Testis (tissue), 5 donors: Measurements from ENCODE around the gene ASPM. TPM values are rescaled to one million over a fixed set of nuclear protein-coding genes. Genes with fewer than 3 reads are reported as not detected.
A peak's percentile ranks its signal among the peaks of the same experiment; 100 is the strongest.

Source experiments
- DNase-seq: peaks from one replicate; pipeline ENCODE4 v3.0.0-alpha.2; 2019
- H3K27ac ChIP-seq, 2 donors: fragments of 200-600 bp; sonication (generic); one replicate each; pipeline ENCODE4 v1.5.1; 2019
- H3K27me3 ChIP-seq: fragments of 200-600 bp; sonication (generic); one replicate; pipeline ENCODE4 v1.5.1; 2019
- H3K36me3 ChIP-seq: fragments of 200-600 bp; sonication (generic); one replicate; pipeline ENCODE4 v1.5.1; 2017; ENCODE audit warnings: low read depth; ENCODE audit errors: missing control alignments
- H3K4me1 ChIP-seq: fragments of 200-600 bp; sonication (generic); one replicate; pipeline ENCODE4 v1.5.1; 2019
- H3K4me3 ChIP-seq, 2 donors: fragments of 200-600 bp; sonication (generic); one replicate each; pipeline ENCODE4 v1.5.1; 2017 to 2019
- H3K9me3 ChIP-seq: fragments of 200-600 bp; sonication (generic); one replicate; pipeline ENCODE4 v1.5.1; 2017
- CTCF ChIP-seq, 3 experiments: fragments of 450-650 bp in 2 of 3; fragments of 200-600 bp in 1 of 3; sonication (generic) in 1 of 3; IDR thresholded peaks; one replicate each; pipeline ENCODE4 v1.5.1; 2016 to 2019; ENCODE audit warnings: antibody characterized with exemption in 3 of 3, mild to moderate bottlenecking in 2 of 3, moderate library complexity in 1 of 3
- POLR2A ChIP-seq: fragments of 450-650 bp; IDR thresholded peaks from one replicate; pipeline ENCODE4 v1.6.1; 2017; ENCODE audit warnings: antibody characterized with exemption, mild to moderate bottlenecking, moderate library complexity
- WGBS, 2 donors: methylation state at CpG; one replicate each; pipeline ENCODE4 v1.1.5; 2018; 5-methylcytosine and 5-hydroxymethylcytosine counted together
- intact Hi-C: fragments of 100-400 bp; cut with DNase I; formaldehyde crosslinking; loops from one replicate; pipeline ENCODE4 v1.15.1; 2023; ENCODE audit warnings: low total_unique reads
- long read RNA-seq, 2 donors: transcript quantifications; one replicate each; lab custom pipeline, GENCODE V29; 2026
- polyA plus RNA-seq: library from polyadenylated mRNA; stranded (reverse); fragments of 350-450 nt; fragmentation: Illumina TruSeq; extraction: RNeasy Lipid Tissue Mini Kit (QIAGEN cat#74804); gene quantifications from one replicate; pipeline ENCODE4 v1.2.3, GENCODE V29; 2014; ENCODE audit warnings: low read depth, low replicate concordance; ENCODE audit not compliant: insufficient read depth
- total RNA-seq, 2 donors: library from RNA; depleted of rRNA; stranded (reverse); fragments of >200 nt; gene quantifications; one replicate each; pipeline ENCODE4 v1.2.3, GENCODE V29; 2016

The ASPM gene
- total RNA-seq, result 10 to 100 TPM; 10.6 to 13.4 TPM
- 1.6 TPM for polyA plus RNA-seq
- long read RNA-seq, donor 1, partial matches to known transcripts, result 7 of 7 reads
- long read RNA-seq, donor 1, other reads (novel, unspliced or antisense), result 0 of 7 reads
- long read RNA-seq, donor 2, result 0 reads

GRCh38 chr1:197146101-197147095, at the start of gene ASPM:
TSS of gene ASPM (minus strand) at chr1:197146669. CDS start at chr1:197146437, 232 bp downstream.
- no peak for TF ChIP-seq CTCF (IDR thresholded peaks at IDR 0.05)
- no peak for TF ChIP-seq POLR2A
- DNase-seq, result peak; percentile 99
- intact Hi-C loops, result no loop called here
- WGBS, 2 donors, result 0 to 1% methylated on average over 47 to 67 of the region's 67 CpGs
- Histone ChIP-seq H3K36me3 (no peaks in the 10 kb centered on the region), H3K9me3 (no peaks in the 10 kb centered on the region), H3K4me1 (no peaks in the 10 kb centered on the region), H3K27ac (peak within 1 kb of the TSS; percentile 63 to 66), H3K27me3 (no peaks in the 10 kb centered on the region), H3K4me3 (peak within 1 kb of the TSS; percentile 65 to 77)

- intact Hi-C loops, result no loop called here
- H3K36me3 ChIP-seq, result no peaks in the 10 kb centered on the region
- H3K4me3 ChIP-seq, result no peak overlapping the region
- peaks cover 9% of the 10 kb centered on the region for H3K4me1 ChIP-seq
- no peak for TF ChIP-seq CTCF (IDR thresholded peaks at IDR 0.05)
- no peak for TF ChIP-seq POLR2A
- H3K9me3 ChIP-seq, result no peaks in the 10 kb centered on the region
- DNase-seq, result no peak
- H3K27ac ChIP-seq, result no peak overlapping the region
- no peaks in the 10 kb centered on the region for H3K27me3 ChIP-seq
Observed at GRCh38 chr1:197195100-197195499, 48.6 kb upstream of the ASPM start.

GRCh38 chr1:197184190-197184589, 37.7 kb upstream of the ASPM start:
- WGBS, 2 donors, result 86 to 91% methylated on average over 1 of the region's 1 CpG
- Histone ChIP-seq H3K9me3 (no peaks in the 10 kb centered on the region), H3K36me3 (no peaks in the 10 kb centered on the region), H3K27ac (no peak overlapping the region), H3K4me3 (no peak overlapping the region), H3K4me1 (no peaks in the 10 kb centered on the region), H3K27me3 (no peaks in the 10 kb centered on the region)
- intact Hi-C loops, result no loop called here
- TF ChIP-seq POLR2A, result no peak
- TF ChIP-seq CTCF (IDR thresholded peaks at IDR 0.05), result no peak
- DNase-seq, result no peak

- Histone ChIP-seq H3K27me3 (no peaks in the 10 kb centered on the region), H3K4me1 (no peaks in the 10 kb centered on the region), H3K27ac (no peak overlapping the region), H3K36me3 (no peaks in the 10 kb centered on the region), H3K4me3 (no peak overlapping the region), H3K9me3 (no peaks in the 10 kb centered on the region)
- TF ChIP-seq CTCF (IDR thresholded peaks at IDR 0.05), result no peak
- no peak for TF ChIP-seq POLR2A
- 92% methylated on average over 5 of the region's 5 CpGs for WGBS, 2 donors
- no peak for DNase-seq
- intact Hi-C loops, result no loop called here
Observed at GRCh38 chr1:197183195-197183748, 36.8 kb upstream of the ASPM start.
